Measurements from ENCODE around the gene MUC5AC.

DNA sequence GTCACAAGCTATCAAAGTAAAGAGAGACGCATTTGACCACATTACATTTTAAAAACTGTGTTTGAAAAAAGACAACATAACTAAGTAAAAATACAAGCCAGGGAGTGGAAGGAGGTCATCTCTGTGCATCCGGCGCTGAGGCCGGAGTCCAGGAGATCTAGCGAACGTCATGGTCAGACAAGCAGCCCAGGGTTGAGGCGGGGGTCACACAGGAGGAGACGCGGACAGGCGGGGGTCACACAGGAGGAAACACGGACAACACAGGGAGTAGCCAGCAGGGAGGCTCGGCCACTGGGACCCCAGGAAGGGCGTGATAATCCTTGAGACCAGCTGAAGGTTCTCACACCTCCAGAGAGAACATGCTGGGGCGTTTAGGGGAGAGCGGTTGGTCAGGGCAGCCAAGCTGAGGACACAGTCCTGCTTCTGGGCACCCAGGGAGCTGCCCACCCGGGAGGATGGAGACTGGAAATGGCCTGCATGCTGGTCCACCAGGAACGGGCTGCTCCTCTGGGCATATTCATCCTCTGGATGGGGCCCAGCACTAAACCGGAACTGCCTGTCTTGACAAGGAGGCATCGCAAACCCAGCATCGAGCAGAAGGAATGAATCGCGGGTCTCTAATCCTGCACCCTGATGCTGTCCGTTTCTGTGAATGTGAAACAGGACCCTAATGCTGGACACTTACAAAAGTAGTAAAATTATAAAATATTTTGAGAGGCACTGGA lies 40.9 kb upstream of the MUC5AC start:
- no peak for TF ChIP-seq POLR2A (IDR thresholded peaks at IDR 0.05; ENCODE audit: insufficient read depth in 1 of 2, low read depth in 2 of 2, low read length in 2 of 2)
- TF ChIP-seq BRCA1 (CRISPR knock-in tag; IDR thresholded peaks at IDR 0.05): no peak
- TF ChIP-seq JUND (CRISPR knock-in tag; IDR thresholded peaks at IDR 0.05): no peak
- no peak for TF ChIP-seq ZNF558 (CRISPR knock-in tag; IDR thresholded peaks at IDR 0.05; ENCODE audit: borderline replicate concordance)
- TF ChIP-seq, protein P1, sequence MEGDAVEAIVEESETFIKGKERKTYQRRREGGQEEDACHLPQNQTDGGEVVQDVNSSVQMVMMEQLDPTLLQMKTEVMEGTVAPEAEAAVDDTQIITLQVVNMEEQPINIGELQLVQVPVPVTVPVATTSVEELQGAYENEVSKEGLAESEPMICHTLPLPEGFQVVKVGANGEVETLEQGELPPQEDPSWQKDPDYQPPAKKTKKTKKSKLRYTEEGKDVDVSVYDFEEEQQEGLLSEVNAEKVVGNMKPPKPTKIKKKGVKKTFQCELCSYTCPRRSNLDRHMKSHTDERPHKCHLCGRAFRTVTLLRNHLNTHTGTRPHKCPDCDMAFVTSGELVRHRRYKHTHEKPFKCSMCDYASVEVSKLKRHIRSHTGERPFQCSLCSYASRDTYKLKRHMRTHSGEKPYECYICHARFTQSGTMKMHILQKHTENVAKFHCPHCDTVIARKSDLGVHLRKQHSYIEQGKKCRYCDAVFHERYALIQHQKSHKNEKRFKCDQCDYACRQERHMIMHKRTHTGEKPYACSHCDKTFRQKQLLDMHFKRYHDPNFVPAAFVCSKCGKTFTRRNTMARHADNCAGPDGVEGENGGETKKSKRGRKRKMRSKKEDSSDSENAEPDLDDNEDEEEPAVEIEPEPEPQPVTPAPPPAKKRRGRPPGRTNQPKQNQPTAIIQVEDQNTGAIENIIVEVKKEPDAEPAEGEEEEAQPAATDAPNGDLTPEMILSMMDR (CRISPR knock-in tag; IDR thresholded peaks at IDR 0.05): no peak
- no peak for TF ChIP-seq MYNN (CRISPR knock-in tag; IDR thresholded peaks at IDR 0.05; ENCODE audit: low read depth)
- no peak for TF ChIP-seq SIN3B (IDR thresholded peaks at IDR 0.05; ENCODE audit: low read length)
- TF ChIP-seq REPIN1 (CRISPR knock-in tag; IDR thresholded peaks at IDR 0.05; ENCODE audit: borderline replicate concordance, low read depth): no peak
- no peak for TF ChIP-seq ZSCAN22 (CRISPR knock-in tag; IDR thresholded peaks at IDR 0.05)
- no peak for TF ChIP-seq ZNF232 (CRISPR knock-in tag; IDR thresholded peaks at IDR 0.05; ENCODE audit: borderline replicate concordance)
- TF ChIP-seq SP1 (IDR thresholded peaks at IDR 0.05): no peak
- no peak for TF ChIP-seq SP1 (CRISPR knock-in tag; IDR thresholded peaks at IDR 0.05)
- no peak for TF ChIP-seq E2F1 (CRISPR knock-in tag; IDR thresholded peaks at IDR 0.05)
- TF ChIP-seq NFATC3 (CRISPR knock-in tag; IDR thresholded peaks at IDR 0.05): no peak

All from HepG2 (cell line).